NCI-H1694 treated with DMSO at 0.1 percent for 48 hours (cell line): ENCODE measurements around the gene CAP2.
"Not testable (repeated sequence)": the region's sequence is repeated elsewhere in the genome, so short reads cannot be mapped to it uniquely, and the experiment has no call there.

Experiments used
- DNase-seq: peaks from one replicate; lab custom pipeline; 2025; lab: John Stamatoyannopoulos, UW

Gene CAP2

DNA sequence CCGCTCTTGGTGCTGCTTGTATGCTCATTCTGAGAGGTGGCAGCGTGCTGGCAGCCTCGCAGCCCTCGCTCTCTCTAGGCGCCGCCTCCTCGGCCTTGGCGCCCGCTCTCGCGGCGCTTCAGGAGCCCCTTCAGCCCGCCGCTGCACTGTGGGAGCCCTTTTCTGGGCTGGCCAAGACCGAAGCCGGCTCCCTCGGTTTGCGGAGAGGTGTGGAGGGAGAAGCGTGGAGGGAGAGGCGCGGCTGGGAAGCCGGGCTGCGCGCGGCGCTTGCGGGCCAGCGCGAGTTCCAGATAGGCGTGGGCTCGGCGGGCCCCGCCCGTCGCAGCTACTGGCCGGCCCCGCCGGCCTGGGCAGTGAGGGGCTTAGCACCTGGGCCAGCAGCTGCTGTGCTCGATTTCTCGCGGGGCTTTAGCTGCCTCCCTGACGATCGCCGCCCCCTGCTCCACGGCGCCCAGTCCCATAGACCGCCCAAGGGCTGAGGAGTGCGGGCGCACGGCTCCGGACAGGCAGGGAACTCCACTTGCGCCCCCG is 187.2 kb downstream of the CAP2 start:
- no peak for DNase-seq

DNA sequence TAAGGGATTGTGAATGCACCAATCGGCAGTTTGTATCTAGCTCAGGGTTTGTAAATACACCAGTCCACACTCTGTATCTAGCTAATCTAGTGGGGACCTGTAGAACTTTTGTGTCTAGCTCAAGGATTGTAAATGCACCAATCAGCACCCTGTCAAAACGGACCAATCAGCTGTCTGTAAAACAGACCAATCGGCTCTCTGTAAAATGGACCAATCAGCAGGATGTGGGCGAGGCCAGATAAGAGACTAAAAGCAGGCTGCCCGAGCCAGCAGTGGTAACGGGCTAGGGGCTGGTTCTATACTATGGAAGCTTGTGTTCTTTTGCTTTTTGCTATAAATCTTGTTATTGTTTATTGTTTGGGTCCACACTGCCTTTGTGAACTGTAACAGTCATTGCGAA is 187.9 kb downstream of the CAP2 start:
- not testable (repeated sequence) for DNase-seq

DNA sequence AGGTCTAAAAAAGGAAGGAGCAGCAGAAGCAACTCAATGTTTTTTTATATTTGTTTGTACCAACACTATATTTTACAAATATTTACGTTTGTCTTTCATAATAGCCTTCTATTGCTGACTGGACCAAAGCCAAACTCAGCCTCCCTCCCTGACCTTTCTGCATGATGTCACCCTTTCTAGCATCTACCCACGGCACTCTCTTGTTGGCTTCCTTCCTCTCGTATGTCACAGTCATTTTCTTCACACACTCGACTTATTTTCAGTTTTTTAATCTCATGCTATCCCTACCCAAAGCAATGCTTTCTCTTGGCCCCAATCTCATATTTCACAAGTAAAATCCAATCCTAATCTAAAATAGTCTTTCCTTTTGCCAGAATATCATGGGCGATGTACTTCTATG is 190.4 kb downstream of the CAP2 start:
- DNase-seq, result no peak

DNA sequence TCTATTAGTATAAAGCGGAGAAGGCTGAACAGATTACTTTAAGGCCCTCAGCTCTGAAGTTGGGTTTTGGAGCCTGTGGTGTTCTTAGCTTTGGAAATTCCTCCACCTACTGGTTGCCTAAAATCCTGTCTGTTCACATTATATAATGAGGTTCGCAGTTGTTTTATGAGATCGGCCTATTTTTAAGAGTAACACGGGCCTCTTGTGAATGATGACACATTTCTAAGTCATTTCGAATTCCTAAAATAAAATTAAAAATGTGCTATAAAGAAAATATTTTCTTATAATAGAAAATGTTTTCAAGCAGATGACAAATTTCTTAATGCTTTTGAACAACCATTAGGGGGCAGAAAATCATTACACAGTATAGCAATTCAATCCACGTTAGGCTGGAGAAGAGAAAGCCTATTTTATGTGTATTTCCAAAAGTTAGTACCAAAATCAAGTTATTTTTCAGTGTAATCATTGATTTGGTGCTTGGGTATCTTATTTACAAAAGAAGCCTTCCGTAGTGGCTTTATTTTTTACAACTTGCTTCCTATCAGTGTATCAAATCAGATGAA is 190.9 kb downstream of the CAP2 start:
- DNase-seq, result peak; percentile 96

DNA sequence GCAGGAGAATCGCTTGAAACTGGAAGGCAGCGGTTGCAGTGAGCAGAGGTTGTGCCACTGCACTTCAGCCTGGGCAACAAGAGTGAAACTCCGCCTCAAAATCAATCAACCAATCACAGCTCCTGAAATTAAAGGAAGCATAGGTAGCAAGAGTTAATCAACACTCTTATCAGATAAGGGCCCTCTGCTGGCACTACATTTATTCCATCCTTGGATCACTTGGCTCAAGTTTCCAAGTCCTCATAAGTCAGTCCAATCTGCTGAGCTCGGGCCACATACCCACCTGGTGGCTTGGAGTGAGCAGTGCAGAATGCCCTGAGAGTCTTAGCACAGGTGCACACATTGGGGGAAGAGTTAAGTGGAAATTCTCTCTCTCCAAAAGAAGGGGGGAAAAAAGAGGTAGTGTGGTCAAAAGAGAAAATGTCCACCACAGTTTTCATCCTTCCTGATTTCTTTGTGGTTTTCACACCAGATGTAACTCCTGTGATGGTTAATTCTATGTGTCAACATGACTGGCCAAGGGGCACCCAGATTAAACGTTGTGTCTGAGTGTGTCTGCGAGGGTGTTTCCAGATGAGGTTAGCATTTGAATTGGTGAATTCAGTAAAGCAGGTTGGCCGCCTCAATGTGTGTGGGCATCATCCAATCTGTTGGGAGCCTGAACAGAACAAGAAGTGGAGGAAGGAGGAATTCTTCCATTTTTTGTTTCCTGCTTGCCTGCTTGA is 192.5 kb downstream of the CAP2 start:
- no peak for DNase-seq

DNA sequence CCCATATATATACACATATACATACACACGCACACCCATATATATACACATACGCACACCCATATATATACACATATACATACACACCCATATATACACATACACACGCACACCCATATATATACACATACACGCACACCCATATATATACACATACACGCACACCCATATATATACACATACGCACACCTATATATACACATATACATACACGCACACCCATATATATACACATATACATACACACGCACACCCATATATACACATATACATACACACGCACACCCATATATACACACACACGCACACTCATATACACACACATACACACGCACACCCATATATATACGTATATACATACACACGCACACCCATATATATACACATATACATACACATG is 193.2 kb downstream of the CAP2 start:
- DNase-seq, result not testable (repeated sequence)

DNA sequence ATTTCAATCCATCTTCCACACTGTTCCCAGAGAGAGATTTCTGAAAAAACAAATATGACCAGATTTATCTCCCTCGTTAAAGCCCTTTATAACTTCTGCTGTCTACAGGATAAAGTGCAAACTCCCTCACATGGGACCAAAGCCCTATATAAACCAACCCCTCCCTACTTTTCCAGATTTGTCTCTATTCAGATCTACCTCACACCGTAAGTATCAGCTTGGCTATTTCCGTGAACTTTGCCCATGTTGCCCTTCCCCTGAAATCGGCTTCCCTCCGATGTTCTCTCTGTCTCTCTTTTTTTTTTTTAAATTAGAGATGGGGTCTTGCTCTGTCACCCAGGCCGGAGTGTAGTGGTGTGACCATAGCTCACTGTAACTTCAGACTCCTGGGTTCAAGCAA is 194.6 kb downstream of the CAP2 start:
- no peak for DNase-seq

DNA sequence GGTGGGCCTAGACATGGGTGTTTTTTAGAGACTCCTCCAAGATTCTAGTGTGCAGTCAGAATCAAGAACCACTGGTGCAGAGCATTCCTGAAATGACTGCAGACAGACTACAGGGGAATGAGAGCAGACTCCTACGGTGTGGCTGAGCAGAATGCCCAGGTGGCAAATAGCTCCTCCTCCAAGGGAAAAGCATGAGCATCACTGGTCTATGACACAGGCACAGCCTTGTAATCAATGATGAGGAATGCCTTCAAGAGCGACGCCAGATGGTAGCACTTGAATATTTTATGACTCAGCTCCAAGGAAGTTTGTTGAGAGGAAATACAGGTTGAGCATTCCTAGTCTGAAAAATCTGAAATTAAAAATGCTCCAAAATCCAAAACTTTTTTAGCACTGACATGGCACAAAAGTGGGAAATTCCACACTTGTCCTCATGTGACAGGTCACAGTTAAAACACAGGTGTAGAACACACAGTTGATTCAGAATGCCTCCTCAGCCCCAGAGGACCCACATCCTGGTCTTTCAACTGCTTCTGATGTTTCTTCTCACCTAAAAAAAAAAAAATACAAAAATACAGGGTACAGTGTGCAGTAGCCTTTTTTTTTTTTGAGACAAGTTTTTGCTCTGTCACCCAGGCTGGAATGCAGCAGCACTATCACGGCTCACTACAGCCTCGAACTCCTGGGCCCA is 196.2 kb downstream of the CAP2 start:
- DNase-seq, result no peak

DNA sequence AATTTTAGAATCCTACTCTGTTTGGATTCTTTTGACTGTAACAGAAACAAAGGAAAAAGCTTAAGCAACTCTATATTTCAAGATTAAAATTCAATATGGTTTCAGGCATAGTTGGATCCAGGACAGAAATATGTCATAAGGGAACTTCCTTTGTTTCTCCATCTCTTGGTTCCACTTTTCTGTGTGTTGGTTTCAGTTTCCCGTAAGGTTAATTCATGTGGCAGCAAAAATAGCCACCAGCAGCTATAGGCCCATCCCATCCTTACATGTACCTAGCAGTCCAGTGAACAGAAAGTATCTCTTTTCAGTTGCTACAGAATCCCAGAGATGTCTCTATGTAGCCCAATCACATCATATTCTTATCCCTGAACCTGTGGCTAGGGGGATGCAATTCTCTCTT is 197.9 kb downstream of the CAP2 start:
- no peak for DNase-seq

DNA sequence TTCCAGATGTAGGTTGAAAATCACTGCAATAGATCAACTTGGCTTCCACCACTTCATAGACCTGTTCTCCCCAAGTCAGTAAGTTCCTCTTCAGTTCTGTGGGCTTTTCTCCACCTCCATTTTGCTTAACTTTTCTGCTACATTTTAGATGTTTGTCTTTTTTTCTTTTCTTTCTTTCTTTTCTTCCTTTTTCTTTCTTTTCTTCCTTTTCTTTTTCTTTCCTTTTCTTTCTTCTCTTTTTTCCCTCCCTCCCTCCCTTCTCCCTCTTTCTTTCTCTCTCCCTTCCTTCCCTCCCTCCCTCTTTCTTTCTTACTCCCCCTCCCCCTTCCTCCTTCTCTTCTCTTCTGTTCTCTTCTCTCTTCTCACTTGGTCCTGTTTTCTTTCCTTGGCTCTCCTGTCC is 199.9 kb downstream of the CAP2 start:
- no peak for DNase-seq

DNA sequence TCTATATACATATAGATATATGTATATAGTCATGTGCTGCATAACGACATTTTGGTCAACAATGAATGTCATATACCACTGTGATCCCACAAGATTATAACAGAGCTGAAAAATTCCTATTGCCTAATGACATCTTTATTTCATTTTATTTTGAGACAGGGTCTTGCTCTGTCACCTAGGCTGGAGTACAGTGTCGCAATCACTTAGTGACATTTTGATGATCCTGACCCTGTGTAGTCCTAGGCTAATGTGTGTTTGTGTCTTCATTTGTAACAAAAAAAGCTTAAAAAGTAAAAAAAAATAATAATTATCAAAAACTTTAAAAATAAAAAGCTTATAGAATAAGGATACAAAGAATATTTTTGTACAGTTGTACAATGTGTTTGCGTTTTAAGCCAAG is 202.7 kb downstream of the CAP2 start:
- DNase-seq, result no peak

DNA sequence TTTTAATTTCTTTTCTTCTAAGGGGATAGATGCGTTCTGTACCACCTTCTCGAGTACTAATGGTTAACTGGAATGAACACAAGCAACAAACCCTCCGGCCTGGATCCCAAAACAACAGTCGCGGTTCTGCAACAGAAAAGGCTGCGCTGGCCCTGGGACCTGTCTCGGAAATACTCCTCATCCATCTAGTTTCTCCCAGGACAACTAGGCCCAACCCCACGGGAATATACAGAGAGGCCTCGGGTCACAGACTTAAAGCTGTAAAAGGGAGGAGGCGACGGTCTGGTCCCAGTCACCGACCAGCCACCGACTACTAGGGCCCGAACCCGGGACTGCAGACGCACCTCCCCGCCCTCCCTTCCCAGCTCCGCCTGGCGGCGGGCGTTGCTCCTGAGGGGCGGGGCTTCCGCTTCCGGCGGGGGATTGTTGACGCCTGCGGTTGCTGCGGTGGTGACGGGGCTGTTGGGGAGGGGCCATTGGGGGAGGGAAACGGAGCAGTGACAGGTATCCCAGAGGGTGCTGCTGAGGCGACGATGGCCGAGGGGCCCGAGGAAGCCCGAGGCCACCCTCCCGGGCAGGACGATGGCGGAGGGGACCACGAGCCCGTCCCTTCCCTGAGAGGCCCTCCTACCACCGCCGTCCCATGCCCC is 206.6 kb downstream of the CAP2 start, which contains the start of gene FAM8A1:
TSS of gene FAM8A1 (plus strand) at position 426 of the 650 bp plus-strand sequence. CDS start at position 534, 108 bp downstream.
- DNase-seq, result peak; percentile 68

DNA sequence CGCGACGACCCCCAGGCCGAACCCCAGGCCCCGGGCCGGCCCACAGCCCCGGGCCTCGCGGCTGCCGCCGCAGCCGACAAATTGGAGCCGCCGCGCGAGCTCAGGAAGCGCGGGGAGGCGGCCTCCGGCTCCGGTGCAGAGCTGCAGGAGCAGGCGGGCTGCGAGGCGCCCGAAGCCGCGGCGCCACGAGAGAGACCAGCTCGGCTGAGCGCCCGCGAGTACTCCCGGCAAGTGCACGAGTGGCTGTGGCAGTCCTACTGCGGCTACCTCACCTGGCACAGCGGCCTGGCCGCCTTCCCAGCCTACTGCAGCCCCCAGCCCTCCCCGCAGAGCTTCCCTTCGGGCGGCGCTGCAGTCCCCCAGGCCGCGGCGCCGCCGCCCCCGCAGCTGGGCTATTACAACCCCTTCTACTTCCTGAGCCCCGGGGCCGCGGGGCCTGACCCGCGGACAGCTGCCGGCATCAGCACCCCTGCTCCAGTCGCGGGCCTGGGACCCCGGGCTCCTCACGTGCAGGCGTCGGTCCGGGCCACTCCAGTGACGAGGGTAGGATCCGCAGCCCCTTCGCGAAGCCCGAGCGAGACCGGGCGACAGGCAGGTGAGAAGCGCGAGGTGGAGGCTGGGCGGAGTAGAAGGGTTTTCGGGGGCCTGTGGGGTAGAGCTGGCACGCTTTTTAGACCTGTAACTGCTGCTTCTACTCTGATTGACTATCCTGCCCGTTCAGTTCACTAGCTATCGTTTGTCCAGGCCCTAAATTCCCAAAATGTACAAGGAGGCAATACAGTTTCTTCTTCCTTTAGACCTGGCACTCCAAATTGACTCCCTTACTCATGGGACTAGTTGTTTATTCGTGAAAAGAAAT is 207.4 kb downstream of the CAP2 start:
- no peak for DNase-seq

DNA sequence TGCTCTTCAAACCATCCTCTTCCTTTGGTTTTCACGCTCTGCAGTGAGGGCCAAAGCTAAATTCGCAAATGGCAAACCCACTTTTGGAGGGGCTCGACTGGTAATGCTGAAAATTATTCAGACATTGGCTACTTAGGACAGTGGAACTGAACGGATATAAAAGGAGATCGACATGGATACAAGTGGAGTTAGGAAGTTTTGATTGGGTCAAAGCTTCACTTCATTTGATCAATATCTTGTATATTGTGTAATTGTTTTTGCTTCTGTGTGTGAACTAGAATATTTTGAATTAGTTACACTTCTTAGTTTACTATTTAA is 207.9 kb downstream of the CAP2 start:
- no peak for DNase-seq

DNA sequence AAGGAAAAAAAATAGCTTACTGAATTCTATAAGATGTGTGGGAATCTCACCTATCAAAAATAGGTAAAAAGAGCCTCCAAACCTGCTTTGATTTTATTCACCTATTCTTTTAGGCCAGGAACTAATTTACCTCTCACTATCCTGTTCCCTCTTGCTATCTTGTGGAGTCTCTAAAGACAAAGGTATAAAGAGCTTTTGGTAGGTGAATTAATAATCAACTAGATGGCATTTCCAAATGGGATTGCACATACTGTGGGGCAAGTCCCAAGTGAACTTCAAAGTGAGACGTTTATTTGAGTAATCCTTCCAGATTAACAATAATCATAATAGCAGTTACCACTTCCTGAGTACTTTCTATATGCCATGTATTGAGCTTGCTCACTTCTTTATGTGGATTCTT is 209.5 kb downstream of the CAP2 start:
- DNase-seq, result no peak

DNA sequence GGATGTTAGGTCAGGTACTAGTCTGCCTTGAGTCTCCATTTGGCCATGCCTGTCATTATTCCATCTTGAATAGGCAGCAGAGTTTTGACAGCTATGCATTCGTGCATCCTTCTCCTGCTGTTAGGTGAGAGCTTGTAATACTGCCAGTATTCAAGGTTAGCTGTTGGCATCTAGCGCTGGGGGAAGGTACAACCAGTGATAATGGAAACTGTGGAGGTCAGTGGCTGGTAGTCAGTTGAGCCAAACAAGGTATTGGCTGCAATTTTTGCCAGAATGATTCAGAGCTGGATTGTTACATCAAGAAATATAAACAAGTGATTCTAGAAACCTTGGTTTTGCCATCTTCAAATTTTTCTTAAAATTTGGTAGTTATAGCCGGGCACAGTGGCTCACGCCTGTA is 213.2 kb downstream of the CAP2 start:
- DNase-seq, result no peak
